Stimulated activated CD4-positive, alpha-beta T cell treated with anti-CD3 and anti-CD28 coated beads, Interleukin-1b, Interleukin-23, amount 100 ng/mL, for 24 hours (primary cell): ENCODE results near the gene TCOF1.

Source experiments
- DNase-seq, 4 experiments: peaks; one replicate each; pipeline ENCODE4 v3.0.0-alpha.2; 2020; ENCODE audit warnings: low read depth in 4 of 4, low spot score in 1 of 4

Gene TCOF1

DNA sequence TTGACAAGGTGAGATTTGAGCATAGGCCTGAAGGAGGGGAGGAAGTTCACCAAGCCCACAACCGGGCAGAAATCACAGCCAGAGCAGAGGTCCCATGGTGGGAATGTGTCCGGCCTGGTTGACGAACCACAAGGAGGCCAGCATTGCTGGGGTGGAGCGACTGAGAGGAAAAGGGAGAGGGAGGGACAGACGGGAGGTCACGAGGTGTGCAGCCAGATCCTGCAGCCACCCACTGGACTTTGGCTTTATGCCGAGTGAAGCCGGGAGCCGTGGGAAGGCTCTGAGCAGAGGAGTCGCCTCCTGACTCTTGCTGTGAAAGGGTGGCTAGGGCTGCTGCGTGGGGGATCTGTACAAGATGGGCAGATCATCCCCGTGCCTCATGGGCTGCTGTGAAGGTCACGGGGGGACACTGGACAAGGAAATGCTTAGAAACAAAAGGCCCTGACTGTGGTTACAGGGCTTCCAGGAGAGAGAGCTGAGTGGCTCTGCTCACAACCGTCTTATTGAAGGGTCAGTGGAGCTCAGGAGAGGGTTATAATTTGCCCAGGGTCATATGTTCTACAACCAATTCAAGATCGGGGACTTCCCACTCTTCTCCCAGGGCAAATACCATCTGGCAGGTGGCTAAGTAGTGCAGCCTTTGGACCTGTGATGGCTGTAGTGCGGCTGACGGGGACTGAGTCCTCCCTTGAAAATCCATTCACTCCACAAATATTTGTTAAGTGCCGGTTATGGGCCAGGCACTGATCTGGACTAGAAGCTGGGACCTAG lies 70.8 kb downstream of the TCOF1 start:
- DNase-seq, result no peak

DNA sequence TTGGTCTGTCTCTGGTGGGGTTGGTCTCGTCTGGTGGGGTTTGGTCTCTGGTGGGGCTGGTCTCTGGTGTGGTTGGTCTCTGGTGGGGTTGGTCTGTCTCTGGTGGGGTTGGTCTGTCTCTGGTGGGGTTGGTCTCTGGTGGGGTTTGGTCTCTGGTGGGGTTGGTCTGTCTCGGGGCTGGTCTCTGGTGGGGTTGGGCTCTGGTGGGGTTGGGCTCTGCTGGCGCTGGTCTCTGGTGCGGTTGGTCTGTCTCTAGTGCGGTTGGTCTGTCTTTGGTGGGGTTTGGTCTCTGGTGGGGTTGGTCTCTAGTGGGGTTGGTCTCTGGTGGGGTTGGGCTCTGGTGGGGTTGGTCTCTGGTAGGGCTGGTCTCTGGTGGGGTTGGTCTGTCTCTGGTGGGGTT lies 71.5 kb downstream of the TCOF1 start:
- no peak for DNase-seq

DNA sequence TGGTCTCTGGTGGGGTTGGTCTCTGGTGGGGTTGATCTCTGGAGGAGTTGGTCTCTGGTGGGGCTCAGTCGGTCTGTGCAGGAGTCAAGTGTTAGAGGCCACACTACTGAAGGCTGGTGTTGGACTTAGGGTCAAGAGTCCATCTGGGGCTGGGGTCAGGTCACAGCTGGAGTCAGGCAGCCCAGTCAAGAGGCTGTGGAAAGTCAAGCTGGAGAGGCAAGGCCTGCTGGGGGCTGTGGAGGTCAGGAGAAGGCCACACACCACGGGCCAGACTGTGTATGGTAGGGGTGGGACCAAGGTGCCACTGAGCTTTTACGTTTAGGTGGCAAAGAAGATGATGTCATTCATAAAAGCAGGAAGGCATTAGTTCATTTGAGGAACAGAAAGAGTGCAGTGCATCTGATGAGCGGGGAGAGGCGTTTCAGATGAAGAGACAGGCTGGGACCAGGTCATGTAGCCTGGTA lies 71.9 kb downstream of the TCOF1 start:
- DNase-seq, result no peak

DNA sequence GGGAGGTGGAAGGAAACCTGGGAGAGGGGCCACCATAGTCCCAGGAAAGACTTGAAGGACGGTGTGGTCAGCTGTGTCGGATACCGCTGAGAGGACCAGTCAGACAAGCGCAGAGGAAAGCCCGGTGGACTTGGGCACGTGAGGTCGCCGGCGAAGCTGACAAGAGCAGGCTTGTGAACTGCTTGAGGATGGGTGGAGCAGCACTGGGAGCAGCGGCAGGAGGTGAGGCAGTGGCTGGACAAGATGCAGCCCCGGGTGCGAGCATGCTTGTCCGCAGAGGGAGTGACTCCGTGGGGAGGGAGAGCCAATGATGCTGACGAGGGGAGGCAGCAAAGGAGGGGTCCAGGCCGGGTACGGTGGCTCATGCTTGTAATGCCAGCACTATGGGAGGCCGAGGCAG lies 73.6 kb downstream of the TCOF1 start:
- DNase-seq, result no peak

DNA sequence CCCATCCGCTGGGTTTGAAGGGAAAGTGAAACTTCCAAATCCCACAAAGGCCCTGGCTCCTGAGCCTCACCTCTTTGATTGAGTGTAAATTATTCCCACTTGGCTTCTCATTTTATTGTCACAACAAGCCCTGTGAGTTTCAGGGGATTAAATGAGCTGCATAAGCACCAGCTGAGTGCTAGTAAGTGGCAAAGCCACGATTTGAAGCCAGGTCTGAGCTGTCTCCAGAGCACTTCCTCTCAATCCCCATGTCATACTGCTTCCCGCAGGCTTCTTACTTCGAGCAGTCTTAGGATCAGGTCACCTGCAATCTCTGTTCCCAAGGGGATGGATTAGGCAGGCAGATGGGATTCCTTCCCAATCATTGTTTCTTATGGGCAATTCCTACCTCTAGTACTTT lies 74.1 kb downstream of the TCOF1 start:
- no peak for DNase-seq

DNA sequence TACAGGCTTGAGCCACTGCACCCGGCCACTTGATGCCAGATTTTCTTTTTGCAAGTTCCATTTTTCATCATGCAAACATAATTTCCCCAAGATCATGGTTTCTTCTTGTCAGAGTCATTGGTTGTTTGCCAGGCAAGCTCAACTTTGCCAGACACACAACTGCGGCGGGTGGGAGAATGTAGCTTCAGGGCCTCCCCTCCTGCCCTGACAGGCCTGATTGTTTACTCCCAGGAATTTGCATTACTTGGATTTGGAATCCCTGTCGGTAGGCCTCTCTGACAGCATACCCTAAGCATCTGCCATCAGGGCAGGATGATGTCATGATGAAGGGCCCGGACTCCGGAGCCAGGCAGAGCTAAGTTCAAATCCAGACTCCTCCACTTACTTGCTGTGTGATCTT lies 77.0 kb downstream of the TCOF1 start:
- no peak for DNase-seq

DNA sequence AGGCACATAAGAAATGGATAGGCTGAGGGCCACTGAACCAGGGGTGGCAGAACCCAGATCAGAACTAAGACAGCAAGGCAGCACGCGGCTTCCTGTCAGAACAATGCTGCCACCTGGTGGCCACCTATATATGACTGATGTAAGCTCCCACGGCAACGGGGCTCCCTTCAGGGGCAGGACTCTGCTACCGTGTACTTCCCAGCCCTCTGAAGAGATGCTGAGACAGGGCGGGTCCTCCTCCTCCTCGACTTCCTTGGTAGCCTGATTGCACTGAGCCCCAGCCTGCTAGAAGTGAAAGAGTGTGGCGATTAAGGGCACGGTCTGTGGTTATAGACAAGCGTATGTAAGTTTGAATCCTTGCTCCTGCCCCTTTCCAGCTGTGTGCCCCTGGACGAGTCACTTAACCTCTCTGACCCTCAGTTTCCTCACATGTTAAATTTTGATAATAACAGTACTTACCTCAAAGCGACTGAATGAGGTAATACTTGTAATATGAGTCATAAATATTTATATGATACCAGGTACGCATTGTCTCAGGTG lies 78.7 kb downstream of the TCOF1 start:
- DNase-seq, result peak; percentile 86 to 94 (median 89)

DNA sequence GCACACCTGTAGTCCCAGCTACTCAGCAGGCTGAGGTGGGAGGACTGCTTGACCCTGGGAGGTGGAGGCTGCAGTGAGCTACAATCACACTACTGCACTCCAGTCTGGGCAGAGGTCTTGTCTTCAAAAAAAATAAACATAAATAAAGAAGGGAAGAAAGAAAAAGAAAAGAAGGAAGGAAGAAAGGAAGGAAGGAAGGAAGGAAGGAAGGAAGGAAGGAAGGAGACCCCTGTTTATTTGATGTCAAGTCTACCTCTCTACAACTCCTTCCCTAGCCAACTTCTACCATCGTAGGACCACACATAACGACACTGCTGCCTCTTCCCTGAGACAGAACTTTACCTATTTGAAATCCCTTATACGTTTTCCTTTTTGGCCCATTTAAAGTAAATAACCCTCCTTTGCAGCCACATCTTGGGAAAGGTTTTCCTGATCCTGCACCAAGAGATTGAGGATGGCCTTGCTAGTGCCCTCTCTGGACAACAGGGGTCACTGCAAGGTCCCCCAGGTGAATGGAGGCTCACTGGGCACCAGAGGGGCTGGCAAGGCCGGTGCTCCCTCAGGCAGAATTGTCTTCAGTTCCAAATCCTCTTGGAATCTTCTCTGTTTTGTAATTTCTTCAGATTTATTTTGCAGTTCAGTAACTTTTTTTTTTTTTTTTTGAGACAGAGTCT lies 81.5 kb downstream of the TCOF1 start:
- no peak for DNase-seq

DNA sequence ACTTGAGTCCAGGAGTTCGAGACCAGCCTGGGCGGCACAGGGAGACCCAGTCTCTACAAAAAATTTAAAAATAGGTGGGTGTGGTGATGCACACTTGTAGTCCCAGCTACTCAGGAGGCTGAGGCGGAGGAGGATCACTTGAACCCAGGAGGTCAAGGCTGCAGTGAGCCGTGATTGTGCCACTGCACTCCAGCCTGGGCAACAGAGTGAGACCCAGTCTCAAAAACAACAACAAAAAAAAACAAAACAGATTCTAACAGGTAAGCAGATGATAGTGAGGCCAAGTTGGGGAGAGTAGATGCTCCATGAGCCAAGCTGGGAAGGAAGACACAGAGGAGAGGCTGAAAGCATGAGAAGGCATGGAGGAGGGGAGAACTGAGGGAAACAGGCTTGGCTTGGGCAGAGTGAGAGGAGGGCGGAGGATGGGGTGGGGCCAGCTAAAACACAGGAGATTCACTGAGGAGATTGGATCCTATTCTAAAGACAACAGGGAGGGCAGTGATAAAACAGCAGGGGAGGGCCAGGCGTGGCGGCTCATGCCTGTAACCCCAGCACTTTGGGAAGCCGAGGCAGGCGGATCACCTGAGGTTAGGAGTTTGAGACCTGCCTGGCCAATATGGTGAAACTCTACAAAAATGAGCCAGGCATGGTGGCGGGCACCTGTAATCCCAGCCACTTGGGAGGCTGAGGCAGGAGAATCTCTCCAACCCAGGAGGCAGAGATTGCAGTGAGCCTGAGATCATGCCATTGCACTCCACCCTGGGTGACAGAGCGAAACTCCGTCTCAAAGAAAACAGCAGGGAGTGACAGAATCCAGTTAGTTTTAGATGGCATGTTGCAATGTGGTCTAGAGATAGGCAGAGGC lies 83.7 kb downstream of the TCOF1 start:
- DNase-seq, result no peak

DNA sequence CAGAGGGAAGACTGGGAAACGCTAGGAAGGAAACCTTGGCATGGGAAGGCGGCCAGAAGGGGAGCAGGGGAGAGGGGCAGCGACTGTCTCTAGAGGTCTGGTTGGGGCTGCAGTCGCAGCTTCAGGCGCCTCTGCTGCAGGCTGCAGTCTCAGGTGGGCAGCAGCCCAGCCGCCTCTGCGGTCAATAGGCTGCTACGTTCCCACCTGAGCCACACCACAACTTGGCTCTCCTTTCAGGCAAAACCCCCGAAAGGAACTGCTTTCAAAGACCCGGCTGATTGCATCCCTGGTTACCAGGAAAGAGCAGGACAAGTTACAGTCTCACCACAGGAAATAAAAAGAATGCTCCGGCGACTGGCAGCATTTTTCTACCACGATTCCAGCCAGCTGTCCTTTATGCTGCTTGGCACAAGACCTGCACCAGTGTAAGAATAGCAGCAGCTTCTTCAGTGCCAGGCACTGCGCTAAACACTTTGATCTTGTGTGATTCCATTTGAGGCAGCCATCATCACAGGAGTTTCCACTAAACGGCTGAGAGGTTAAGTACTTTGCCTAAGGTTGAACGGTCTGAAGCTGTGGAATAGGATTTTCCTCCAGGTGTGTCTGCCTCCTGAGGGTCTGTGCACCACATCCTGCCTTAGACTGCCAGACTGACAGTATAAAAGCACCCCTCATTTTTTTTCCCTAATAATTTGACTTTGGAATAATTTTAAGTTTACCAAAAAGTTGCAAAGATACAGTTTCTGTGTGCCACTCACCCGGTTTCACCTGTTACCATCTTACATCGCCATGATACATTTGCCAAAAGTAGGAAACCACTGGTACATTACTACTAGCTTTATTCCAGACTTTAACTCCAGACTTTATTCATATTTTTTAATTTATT lies 84.6 kb downstream of the TCOF1 start:
- no peak for DNase-seq

DNA sequence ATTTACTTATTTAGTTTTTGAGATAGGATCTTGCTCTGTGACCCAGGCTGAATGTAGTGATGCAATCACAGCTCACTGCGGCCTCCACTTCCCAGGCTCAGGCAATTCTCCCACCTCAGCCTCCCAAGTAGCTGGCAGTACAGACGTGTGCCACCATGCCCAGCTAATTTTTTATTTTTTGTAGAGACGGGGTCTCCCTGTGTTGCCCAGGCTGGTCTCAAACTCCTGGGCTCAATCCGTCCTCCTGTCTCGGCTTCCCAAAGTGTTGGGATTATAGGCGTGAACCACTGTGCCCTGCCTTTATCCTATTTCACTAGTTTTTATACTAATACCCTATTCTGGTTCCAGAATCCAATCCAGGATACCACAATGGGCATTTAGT lies 85.2 kb downstream of the TCOF1 start:
- no peak for DNase-seq

DNA sequence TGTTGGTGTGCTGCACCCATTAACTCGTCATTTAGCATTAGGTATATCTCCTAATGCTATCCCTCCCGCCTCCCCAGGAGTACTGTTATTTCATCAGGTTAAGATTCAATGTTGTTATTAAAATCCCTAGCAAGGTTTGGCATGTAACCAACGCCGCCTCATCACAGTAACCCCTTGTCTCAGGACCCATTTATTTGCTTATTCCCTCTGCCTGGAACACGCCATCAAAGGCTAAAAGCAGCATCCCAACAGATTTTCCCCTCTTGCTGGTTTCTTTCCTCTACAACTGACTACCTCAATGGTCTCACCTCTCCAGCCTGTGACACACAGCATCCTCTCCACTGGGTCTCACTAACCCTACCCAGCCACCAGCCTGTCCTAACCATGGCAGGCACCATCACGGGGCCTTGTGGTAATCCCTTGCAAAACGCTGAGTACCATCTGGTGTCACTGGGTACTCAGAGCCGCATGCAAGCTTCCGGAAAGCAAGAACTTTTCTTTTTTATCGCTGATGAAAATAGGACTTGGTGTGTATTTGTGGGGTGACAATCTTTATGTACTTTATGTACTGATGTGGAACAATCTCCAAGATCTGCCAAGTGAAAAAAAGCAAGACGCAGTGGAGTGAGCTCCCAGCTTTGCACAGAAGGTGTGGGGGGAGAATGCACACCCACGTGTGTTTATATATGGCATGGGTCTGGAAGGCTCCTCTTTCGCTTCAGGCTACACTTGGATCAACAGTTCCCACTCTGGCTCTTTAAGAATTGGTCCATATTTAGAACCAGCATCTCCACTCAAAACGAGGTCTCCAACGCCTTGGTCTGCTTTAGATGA lies 86.0 kb downstream of the TCOF1 start:
- no peak for DNase-seq

DNA sequence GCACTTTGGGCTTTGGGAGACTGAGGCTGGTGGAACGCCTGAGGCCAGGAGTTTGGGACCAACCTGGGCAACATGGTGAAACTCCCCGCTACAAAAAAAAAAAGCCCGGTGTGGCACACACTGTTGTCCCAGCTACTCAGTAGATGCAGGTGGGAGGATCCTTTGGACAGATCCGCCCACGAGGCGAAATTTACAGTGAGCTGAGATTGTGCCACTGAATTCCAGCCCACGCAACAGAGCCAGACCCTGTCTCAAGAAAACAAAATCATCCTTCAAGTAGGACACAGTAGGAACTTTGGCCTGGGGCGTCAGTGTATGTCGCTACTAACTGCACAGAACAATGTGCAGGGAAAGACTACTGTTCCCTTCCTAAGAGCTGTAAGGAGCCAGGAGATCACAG lies 87.3 kb downstream of the TCOF1 start:
- no peak for DNase-seq

DNA sequence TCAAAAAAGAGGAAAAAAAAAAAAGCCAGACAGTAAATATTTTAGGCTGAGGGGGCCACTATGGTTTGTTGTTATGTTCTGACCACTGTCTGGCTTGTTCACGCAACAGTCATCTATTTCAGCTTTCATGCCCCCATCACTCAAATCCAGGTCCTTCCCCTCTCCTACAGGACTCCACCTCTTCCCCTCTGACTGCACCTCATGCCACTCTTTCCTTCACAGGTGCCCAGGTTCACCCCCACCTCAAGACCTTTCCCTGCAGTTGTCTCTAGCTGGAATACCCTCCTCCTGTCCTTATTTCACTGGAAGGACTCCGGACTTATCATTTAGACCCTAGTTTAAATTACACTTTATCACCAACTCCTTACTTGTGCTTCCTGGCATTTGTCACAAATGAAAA lies 88.6 kb downstream of the TCOF1 start:
- no peak for DNase-seq

DNA sequence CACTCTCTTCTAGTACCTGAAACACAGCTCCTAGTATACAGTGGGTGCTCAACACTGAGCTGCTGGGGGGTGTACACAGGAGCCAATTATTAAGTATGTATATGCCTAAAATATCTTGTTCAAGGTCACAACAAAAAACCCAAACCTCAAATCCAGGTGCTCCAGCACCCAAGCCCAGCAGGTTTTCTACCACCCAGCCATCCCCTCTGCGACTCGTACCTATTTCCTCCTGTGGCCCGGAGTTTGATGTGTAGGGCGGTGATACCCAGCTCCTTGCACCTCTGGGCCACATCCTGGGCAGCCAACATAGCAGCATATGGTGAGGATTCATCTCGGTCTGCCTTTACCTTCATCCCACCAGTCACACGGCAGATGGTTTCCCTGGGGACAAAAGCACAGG lies 89.1 kb downstream of the TCOF1 start:
- no peak for DNase-seq

DNA sequence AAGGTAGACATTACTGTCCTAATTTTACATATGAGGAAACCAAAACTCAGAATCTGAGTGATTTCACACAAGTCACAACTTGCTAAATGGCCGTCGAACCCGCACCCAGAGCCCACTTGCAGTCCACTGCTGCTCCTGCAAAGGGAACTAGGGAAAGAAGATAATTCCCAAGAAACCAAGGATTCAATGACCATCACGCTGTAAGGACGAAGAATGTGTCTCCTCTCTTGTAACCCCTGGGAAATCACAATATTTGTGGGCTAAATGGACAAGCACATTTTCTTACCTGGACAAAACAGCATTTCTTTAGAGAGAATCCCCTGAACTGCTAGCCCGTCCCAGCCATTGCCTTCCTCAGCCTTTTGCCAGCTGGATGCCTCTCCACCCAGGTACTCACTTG lies 89.7 kb downstream of the TCOF1 start:
- DNase-seq, result no peak

DNA sequence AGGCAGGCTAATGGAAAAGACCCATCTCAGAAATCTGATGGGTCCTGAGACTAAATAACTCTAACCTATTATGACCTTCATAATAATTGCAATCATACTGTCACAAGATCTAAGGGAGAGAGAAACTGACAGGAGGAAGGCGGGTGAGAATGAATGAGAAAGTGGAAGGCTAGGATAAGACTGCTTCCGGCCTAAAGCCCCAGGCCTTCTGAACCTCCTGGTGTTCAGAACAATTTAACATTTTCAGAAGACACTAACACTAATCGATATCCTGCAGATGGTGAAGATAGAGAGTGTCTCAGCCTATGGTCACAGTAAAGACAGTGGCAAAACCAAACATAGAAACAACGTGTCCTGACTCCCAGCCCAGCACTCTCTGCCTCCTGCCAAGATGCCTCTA lies 90.8 kb downstream of the TCOF1 start:
- DNase-seq, result no peak

DNA sequence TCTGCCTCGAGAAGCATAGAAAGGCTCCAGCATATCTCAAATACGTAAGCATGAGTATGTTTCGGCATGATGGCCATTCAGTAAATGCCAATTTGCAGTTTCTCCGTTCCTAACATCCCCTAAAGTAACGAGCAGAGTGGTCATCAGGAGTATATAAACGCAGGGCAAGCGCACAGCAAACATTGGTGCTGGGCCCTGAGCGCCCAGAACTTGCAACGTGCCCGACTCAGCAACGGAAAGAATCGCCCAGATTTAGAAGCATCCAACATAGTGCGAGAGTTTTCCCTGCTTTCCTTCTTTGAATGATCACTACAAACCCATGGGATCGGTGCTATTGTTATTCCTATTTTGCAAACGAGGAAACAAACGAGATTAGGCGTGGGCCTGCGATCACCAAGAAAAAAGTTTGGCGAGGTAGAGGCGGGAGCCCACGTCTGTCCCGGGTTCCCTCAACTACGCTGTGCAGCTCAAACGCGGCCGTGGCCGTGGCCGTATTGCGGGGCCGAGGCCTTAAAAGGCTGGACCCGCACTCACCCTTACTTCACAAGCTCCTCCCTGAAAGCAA lies 91.5 kb downstream of the TCOF1 start:
- peak in 1 of 4 experiments; percentile 28 for DNase-seq
